Gastrocnemius medialis (tissue), 4 donors: ENCODE results near the gene CCDC12.

Experiments
- CTCF ChIP-seq, 5 experiments: fragments of 450-650 bp in 3 of 5; fragments of 200-600 bp in 2 of 5; sonication (generic) in 2 of 5; IDR thresholded peaks in 4 of 5; conservative IDR thresholded peaks in 1 of 5; 1 replicate in 4 of 5; 2 replicates in 1 of 5; pipeline ENCODE4 v1.5.1; 2016 to 2019; ENCODE audit warnings: antibody characterized with exemption in 5 of 5, mild to moderate bottlenecking in 3 of 5, moderate library complexity in 3 of 5
- POLR2A ChIP-seq, 2 donors: fragments of 450-650 bp; IDR thresholded peaks; one replicate each; pipeline ENCODE4 v1.6.1; 2017; ENCODE audit warnings: antibody characterized with exemption in 2 of 2, mild to moderate bottlenecking in 2 of 2, moderate library complexity in 2 of 2

GRCh38 chr3:47003461-47004368 lies 27.2 kb upstream of the CCDC12 start:
- TF ChIP-seq CTCF (IDR thresholded peaks at IDR 0.05 in 4 of 5, conservative IDR thresholded peaks at IDR 0.05 in 1 of 5): no peak
- no peak for TF ChIP-seq POLR2A (IDR thresholded peaks at IDR 0.05)
